CD4-positive, alpha-beta T cell (primary cell): Measurements from ENCODE around the gene SMIM35. TPM values are rescaled to one million over a fixed set of nuclear protein-coding genes. Genes with fewer than 3 reads are reported as not detected.

Experiments used
- ATAC-seq: fragments of 200-7000 bp; cut with Tn5 transposase; one replicate; pipeline ENCODE4 v1.10.0; 2022; ENCODE audit warnings: mild to moderate bottlenecking; ENCODE audit not compliant: poor library complexity
- CTCF ChIA-PET: fragments of 350-600 bp; sonication (Branson Sonifier 250); formaldehyde crosslinking; loops from one replicate; lab custom pipeline; 2021; ENCODE audit warnings: antibody characterized with exemption, inconsistent platforms; lab: Charles Lee
- POLR2A ChIA-PET: fragments of 350-600 bp; sonication (Branson Sonifier 250); formaldehyde crosslinking; loops from one replicate; lab custom pipeline; 2021; ENCODE audit warnings: antibody characterized with exemption, inconsistent platforms; lab: Charles Lee
- DNase-seq, 14 experiments: peaks; one replicate each; pipeline ENCODE4 v3.0.0-alpha.2; 2013 to 2020; ENCODE audit warnings: mixed read lengths in 2 of 14
- H3K27ac ChIP-seq, 2 donors: one replicate each; pipeline versions ENCODE4 v1.5.1 to v1.7.0; 2013; ENCODE audit warnings: low read length in 2 of 2, low read depth in 1 of 2, mild to moderate bottlenecking in 1 of 2
- H3K27me3 ChIP-seq, 2 experiments: 1 replicate in 1 of 2; 2 replicates in 1 of 2; pipeline versions ENCODE4 v1.6.1 to v1.7.0; 2013; ENCODE audit warnings: low read length in 2 of 2, control low read depth in 1 of 2, mild to moderate bottlenecking in 1 of 2, moderate library complexity in 1 of 2; ENCODE audit not compliant: insufficient read depth in 2 of 2, control insufficient read depth in 1 of 2
- H3K36me3 ChIP-seq: one replicate; pipeline ENCODE4 v1.6.1; 2013; ENCODE audit warnings: low read length, control low read depth; ENCODE audit not compliant: insufficient read depth
- H3K4me1 ChIP-seq: one replicate; pipeline ENCODE4 v1.6.1; 2013; ENCODE audit warnings: low read length, control low read depth; ENCODE audit not compliant: insufficient read depth
- H3K4me3 ChIP-seq: one replicate; pipeline ENCODE4 v1.5.1; 2013; ENCODE audit warnings: mild to moderate bottlenecking, low read length, moderate library complexity
- H3K9me3 ChIP-seq, 2 experiments: 1 replicate in 1 of 2; 2 replicates in 1 of 2; pipeline versions ENCODE4 v1.6.1 to v1.7.0; 2013; ENCODE audit warnings: low read length in 2 of 2, mild to moderate bottlenecking in 2 of 2, control low read depth in 1 of 2, moderate library complexity in 1 of 2; ENCODE audit not compliant: control insufficient read depth in 1 of 2, insufficient read depth in 1 of 2
- H3K27ac Mint-ChIP-seq: one replicate; pipeline ENCODE4 v1.8.0; 2020; ENCODE audit warnings: mixed read lengths
- H3K27me3 Mint-ChIP-seq: one replicate; pipeline ENCODE4 v1.8.0; 2021; ENCODE audit warnings: mixed read lengths
- H3K36me3 Mint-ChIP-seq: one replicate; pipeline ENCODE4 v1.8.0; 2021; ENCODE audit warnings: low read depth, mixed read lengths
- H3K4me1 Mint-ChIP-seq: one replicate; pipeline ENCODE4 v1.8.0; 2021; ENCODE audit warnings: low read depth, mixed read lengths
- H3K4me3 Mint-ChIP-seq: one replicate; pipeline ENCODE4 v1.8.0; 2020; ENCODE audit warnings: mild to moderate bottlenecking, mixed read lengths
- H3K9me3 Mint-ChIP-seq: one replicate; pipeline ENCODE4 v1.8.0; 2020; ENCODE audit warnings: mixed read lengths
- CTCF ChIP-seq: fragments of 200-600 bp; IDR thresholded peaks from one replicate; pipeline ENCODE4 v1.8.0; 2022; ENCODE audit warnings: antibody characterized with exemption, mild to moderate bottlenecking
- intact Hi-C, 2 experiments: fragments of 100-400 bp; cut with DNase I in 1 of 2; cut with micrococcal nuclease in 1 of 2; formaldehyde crosslinking; loops; one replicate each; pipeline versions ENCODE4 v1.15.1 to v1.9.0; 2023 to 2025; cut with DNase I, micrococcal nuclease
- total RNA-seq, 174 experiments: library from RNA in 2 of 174; stranded (reverse) in 2 of 174; gene quantifications; one replicate each; pipeline ENCODE4 v1.2.3 and lab custom pipeline; 2021 to 2026

The SMIM35 gene
- total RNA-seq, 2 experiments from 2014 or later: 0.06 to 0.08 TPM

- H3K4me1 Mint-ChIP-seq: peaks cover 22% of the 10 kb centered on the region
- no peak overlapping the region for H3K4me3 Mint-ChIP-seq
- no peaks in the 10 kb centered on the region for H3K27me3 Mint-ChIP-seq
- Histone ChIP-seq H3K4me3 (no peak overlapping the region), H3K36me3 (no peaks in the 10 kb centered on the region), H3K27me3 (no peaks in the 10 kb centered on the region), H3K9me3 (no peaks in the 10 kb centered on the region), H3K27ac (no peak overlapping the region), H3K4me1 (peaks cover 18% of the 10 kb centered on the region)
- ChIA-PET POLR2A (no interaction called here), CTCF (no interaction called here)
- intact Hi-C loops: no loop called here
- DNase-seq (no peak), ATAC-seq (no peak)
- no peaks in the 10 kb centered on the region for H3K9me3 Mint-ChIP-seq
- TF ChIP-seq CTCF: no peak
- no peaks in the 10 kb centered on the region for H3K36me3 Mint-ChIP-seq
- H3K27ac Mint-ChIP-seq: no peak overlapping the region
These were observed 30.0 kb downstream of the SMIM35 start for GRCh38 chr11:118056806-118057205.

- Histone ChIP-seq H3K27ac (no peak overlapping the region), H3K4me1 (peaks cover 26% of the 10 kb centered on the region), H3K36me3 (no peaks in the 10 kb centered on the region), H3K4me3 (no peak overlapping the region), H3K27me3 (no peaks in the 10 kb centered on the region), H3K9me3 (no peaks in the 10 kb centered on the region)
- no peaks in the 10 kb centered on the region for H3K9me3 Mint-ChIP-seq
- no peaks in the 10 kb centered on the region for H3K27me3 Mint-ChIP-seq
- no peak overlapping the region for H3K27ac Mint-ChIP-seq
- no peak for DNase-seq
- H3K36me3 Mint-ChIP-seq: no peaks in the 10 kb centered on the region
- TF ChIP-seq CTCF: no peak
- peaks cover 30% of the 10 kb centered on the region for H3K4me1 Mint-ChIP-seq
- POLR2A ChIA-PET: no interaction called here
- CTCF ChIA-PET: no interaction called here
- ATAC-seq: no peak
- intact Hi-C loops: loop anchor here in 1 of 2 experiments (1.0 kb wide), 1 partner anchor 630 kb away; no protein-coding TSS in a partner anchor
- H3K4me3 Mint-ChIP-seq: no peak overlapping the region
These were observed 30.8 kb downstream of the SMIM35 start for GRCh38 chr11:118055966-118056365.

GRCh38 chr11:118054712-118055640 is 31.8 kb downstream of the SMIM35 start:
- Histone ChIP-seq H3K9me3 (no peaks in the 10 kb centered on the region), H3K4me1 (peaks cover 36% of the 10 kb centered on the region), H3K27me3 (no peaks in the 10 kb centered on the region), H3K4me3 (no peak overlapping the region), H3K36me3 (no peaks in the 10 kb centered on the region), H3K27ac (no peak overlapping the region)
- TF ChIP-seq CTCF: no peak
- Mint-ChIP-seq H3K9me3 (no peaks in the 10 kb centered on the region), H3K27ac (no peak overlapping the region), H3K36me3 (no peaks in the 10 kb centered on the region), H3K4me3 (no peak overlapping the region), H3K27me3 (no peaks in the 10 kb centered on the region), H3K4me1 (peaks cover 40% of the 10 kb centered on the region)
- CTCF ChIA-PET: interaction anchor here (1.1 to 5.1 kb wide), 7 partner anchors 25 to 629 kb away, joined by 3 to 78 read pairs (median 4); no protein-coding TSS in a partner anchor
- DNase-seq (no peak), ATAC-seq (no peak)
- POLR2A ChIA-PET: interaction anchor here (4.9 to 5.4 kb wide), 2 partner anchors 59 to 103 kb away, joined by 62 to 156 read pairs; no protein-coding TSS in a partner anchor
- intact Hi-C loops: loop anchor here in 1 of 2 experiments (1.0 kb wide), 1 partner anchor 629 kb away; no protein-coding TSS in a partner anchor
